K562 (cell line): Measurements from ENCODE around the gene MAD1L1. TPM values are rescaled to one million over a fixed set of nuclear protein-coding genes. Genes with fewer than 3 reads are reported as not detected.
A peak's percentile ranks its signal among the peaks of the same experiment; 100 is the strongest.

Experiments used
- ATAC-seq: fragments of 200-7000 bp; cut with Tn5 transposase; 3 replicates; pipeline ENCODE4 v1.9.1; 2020; ENCODE audit warnings: moderate library complexity
- BruUV-seq: library from RNA; stranded (reverse); fragments of 400-500 nt; replicated peaks from 2 replicates; lab custom pipeline; 2021; lab: Mats Ljungman, UMichigan
- CTCF ChIA-PET: fragments of 300-600 bp; formaldehyde crosslinking; extraction: SDS; loops from one replicate; lab custom pipeline; 2021; ENCODE audit warnings: low intra/inter-chr PET ratio; lab: Yijun Ruan, JAX
- POLR2A ChIA-PET: fragments of 300-600, 350-650 bp; sonication (Branson Sonifier 250); formaldehyde crosslinking; extraction: SDS; loops from one replicate; lab custom pipeline; 2021; ENCODE audit warnings: antibody characterized with exemption, inconsistent platforms; lab: Yijun Ruan, JAX
- DNase-seq, 4 experiments: peaks; one replicate each; pipeline versions ENCODE4 v3.0.0 to v3.0.0-alpha.2; 2011 to 2018; ENCODE audit warnings: low spot score in 3 of 4, mixed read lengths in 3 of 4; ENCODE audit errors: extremely low read depth in 1 of 4
- FAIRE-seq: peaks from 2 replicates; lab custom pipeline; 2011; peaks lifted over from hg19 to GRCh38; lab: Jason Lieb, UNC
- H2AFZ ChIP-seq: 2 replicates; pipeline ENCODE4 v1.6.0; 2011; ENCODE audit warnings: low read depth, low read length, control low read depth, inconsistent platforms
- H3K27ac ChIP-seq: fragments of 200-600 bp; 3 replicates; pipeline ENCODE4 v1.8.0; 2011; ENCODE audit warnings: low read depth, mild to moderate bottlenecking, control low read depth, inconsistent platforms, low read length, moderate library complexity, mixed read lengths; ENCODE audit errors: extremely low read depth
- H3K27me3 ChIP-seq, 2 experiments: fragments of 300-600 bp in 1 of 2; 2 replicates in 1 of 2; 3 replicates in 1 of 2; pipeline versions ENCODE4 v1.6.0 to v1.8.0; 2011; ENCODE audit warnings: inconsistent platforms in 2 of 2, low read length in 2 of 2, mild to moderate bottlenecking in 1 of 2, mixed read lengths in 1 of 2, moderate library complexity in 1 of 2; ENCODE audit not compliant: control insufficient read depth in 2 of 2, insufficient read depth in 2 of 2
- H3K36me3 ChIP-seq: fragments of 300-600 bp; 3 replicates; pipeline ENCODE4 v1.8.0; 2011; ENCODE audit warnings: mild to moderate bottlenecking, low read length, inconsistent platforms; ENCODE audit not compliant: control insufficient read depth, insufficient read depth
- H3K4me1 ChIP-seq, 2 experiments: fragments of 200-600 bp in 1 of 2; replicated peaks in 1 of 2; 2 replicates in 1 of 2; 3 replicates in 1 of 2; pipeline versions ENCODE4 v1.5.1 to v1.8.0; 2011; ENCODE audit warnings: inconsistent platforms in 2 of 2, low read length in 2 of 2, mild to moderate bottlenecking in 1 of 2, mixed read lengths in 1 of 2, moderate library complexity in 1 of 2; ENCODE audit not compliant: control insufficient read depth in 2 of 2, insufficient read depth in 2 of 2
- H3K4me2 ChIP-seq: 2 replicates; pipeline ENCODE4 v1.6.1; 2011; ENCODE audit warnings: low read length, control low read depth, inconsistent platforms, mixed read lengths; ENCODE audit not compliant: insufficient read depth
- H3K4me3 ChIP-seq: fragments of 200-600 bp; sonication (generic), shearing (Covaris generic); 2 replicates; pipeline ENCODE4 v1.5.1; 2016; ENCODE audit warnings: control low read depth, inconsistent platforms
- H3K79me2 ChIP-seq: fragments of 200-600 bp; 3 replicates; pipeline ENCODE4 v1.8.0; 2011; ENCODE audit warnings: low read length, inconsistent platforms; ENCODE audit not compliant: control insufficient read depth, insufficient read depth
- H3K9ac ChIP-seq, 2 experiments: 2 replicates each; pipeline versions ENCODE4 v1.6.0 to v1.6.1; 2011; ENCODE audit warnings: low read depth in 2 of 2, low read length in 2 of 2, control low read depth in 1 of 2, inconsistent platforms in 1 of 2, mild to moderate bottlenecking in 1 of 2, mixed read lengths in 1 of 2; ENCODE audit not compliant: insufficient read depth in 1 of 2
- H3K9me1 ChIP-seq: one replicate; pipeline ENCODE4 v1.6.0; 2011; ENCODE audit warnings: inconsistent platforms, mild to moderate bottlenecking, low read length, moderate library complexity; ENCODE audit not compliant: control insufficient read depth, insufficient read depth
- H3K9me3 ChIP-seq: replicated peaks from 2 replicates; pipeline ENCODE4 v1.5.1; 2011; ENCODE audit warnings: low read depth, low read length, inconsistent platforms; ENCODE audit not compliant: control insufficient read depth, insufficient read depth
- H4K20me1 ChIP-seq: replicated peaks from 2 replicates; pipeline ENCODE4 v1.6.1; 2011; ENCODE audit warnings: low read length, inconsistent platforms, mixed read lengths; ENCODE audit not compliant: control insufficient read depth, insufficient read depth
- JUND ChIP-seq, 2 experiments: IDR thresholded peaks; 2 replicates in 1 of 2; 3 replicates in 1 of 2; pipeline ENCODE4 v1.6.1; 2011; ENCODE audit warnings: borderline replicate concordance in 2 of 2, low read depth in 2 of 2, low read length in 2 of 2, improper control_type of control experiment in 1 of 2, missing biosample characterization in 1 of 2, missing genetic modification characterization in 1 of 2, missing genetic modification reagents in 1 of 2
- RBM22 ChIP-seq: fragments of 200-400 bp; formaldehyde crosslinking; IDR thresholded peaks from 2 replicates; pipeline ENCODE4 v1.6.1; 2018; ENCODE audit warnings: low read length, low read depth; ENCODE audit not compliant: poor library complexity, severe bottlenecking
- TAF15 ChIP-seq: fragments of 200-400 bp; formaldehyde crosslinking; IDR thresholded peaks from 2 replicates; pipeline ENCODE4 v1.6.1; 2017; ENCODE audit warnings: mild to moderate bottlenecking, low read depth, low read length, moderate library complexity
- WGBS: fragments of 100-300 bp; shearing (Covaris generic); methylation state at CpG from one replicate; pipeline ENCODE4 v1.1.6; 2016; ENCODE audit warnings: low coverage, mixed read lengths; ENCODE audit not compliant: insufficient coverage; ENCODE audit errors: missing lambda C conversion rate; 5-methylcytosine and 5-hydroxymethylcytosine counted together
- in situ Hi-C: fragments of 300-500 bp; cut with MboI; formaldehyde crosslinking; loops from 4 replicates; pipeline ENCODE4 v1.15.0; 2018; ENCODE audit warnings: inconsistent platforms, mixed read lengths
- intact Hi-C: fragments of 100-400 bp; cut with micrococcal nuclease; formaldehyde crosslinking; loops from 2 replicates; pipeline ENCODE4 v1.14.2; 2022
- polyA plus RNA-seq, 8 experiments: library from polyadenylated mRNA; depleted of rRNA in 4 of 8; stranded (reverse) in 5 of 8; unstranded in 3 of 8; fragments of >200 nt; fragmentation: Nextera tagmentation in 2 of 8; fragmentation: Illumina TruSeq in 1 of 8; extraction: Ambion mirVana in 2 of 8; extraction: Trizol in 1 of 8; gene quantifications; 2 replicates each; pipeline versions ENCODE4 v1.2.1 to v1.2.3, GENCODE V29; 2011 to 2014; ENCODE audit warnings: inconsistent platforms in 1 of 8, missing spikeins in 1 of 8
- total RNA-seq, 7 experiments: library from RNA; depleted of rRNA in 6 of 7; stranded (reverse); fragments of >200 nt in 6 of 7; fragmentation: Illumina TruSeq in 2 of 7; extraction: Trizol in 2 of 7; gene quantifications; 2 replicates each; pipeline versions ENCODE4 v1.2.1 to v1.2.3, GENCODE V29; 2011 to 2021; ENCODE audit warnings: low replicate concordance in 1 of 7

Gene MAD1L1
- total and polyA plus RNA-seq, 9 of the 15 experiments (the other 6 are each of a cell fraction or from before 2014, with no cell fraction given): 1.7 to 89.7 (median 18.0) TPM

DNA sequence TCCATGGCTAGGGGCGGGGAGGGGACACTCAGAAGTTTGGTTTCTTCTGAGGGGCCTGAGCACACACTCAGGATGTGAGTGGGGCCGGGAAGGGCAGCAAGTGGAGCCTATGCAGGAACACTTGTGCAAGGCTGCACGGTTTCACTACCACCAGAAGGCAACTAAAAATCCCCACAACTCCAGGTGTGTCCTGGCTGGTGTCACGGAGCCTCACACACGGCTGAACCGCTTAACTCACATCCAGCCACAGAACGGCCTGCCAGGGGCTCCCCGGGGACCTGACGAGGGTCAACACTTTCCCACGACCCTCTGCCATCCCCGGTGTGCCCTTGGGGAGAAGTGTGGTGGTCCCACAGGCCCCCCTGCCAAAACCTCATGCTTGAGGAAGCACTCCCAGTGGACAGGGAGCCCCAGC is 388.8 kb downstream of the MAD1L1 start:
- no peak for FAIRE-seq
- 83% methylated on average over 11 of the region's 11 CpGs for WGBS
- H3K9me1 ChIP-seq: no peaks in the 10 kb centered on the region
- H4K20me1 ChIP-seq: 0 out of 2 replicates have a peak, but pooled peaks cover 3% of the 10 kb centered on the region
- H3K27me3 ChIP-seq: no peaks in the 10 kb centered on the region
- in situ Hi-C loops: no loop called here
- no peaks in the 10 kb centered on the region for H3K9me3 ChIP-seq
- H3K4me1 ChIP-seq: peaks cover 0 to 68% of the 10 kb centered on the region in 2 experiments; a peak in 2 of 5 replicates
- peaks cover 20% of the 10 kb centered on the region; the same call in 2 of the 3 replicates for H3K36me3 ChIP-seq
- ATAC-seq: no peak
- H3K9ac ChIP-seq: peak overlapping the region in 1 of 2 experiments; percentile 35; a peak in 2 of 4 replicates
- H3K4me3 ChIP-seq: no peak overlapping the region
- POLR2A ChIA-PET: interaction anchor here (2.6 kb wide), 1 partner anchor 12 kb away, joined by 11 read pairs; no protein-coding TSS in a partner anchor
- no TSS peak for BruUV-seq
- H3K27ac ChIP-seq: no peak overlapping the region
- no peaks in the 10 kb centered on the region; the same call in 2 of the 3 replicates for H3K79me2 ChIP-seq
- no peak for DNase-seq
- no peak overlapping the region for H3K4me2 ChIP-seq
- intact Hi-C loops: no loop called here
- CTCF ChIA-PET: no interaction called here
- no peak overlapping the region for H2AFZ ChIP-seq
- no peak for TF ChIP-seq JUND (IDR thresholded peaks at IDR 0.05; ENCODE audit: borderline replicate concordance, low read depth, low read length)
- TF ChIP-seq JUND (tag; IDR thresholded peaks at IDR 0.05; ENCODE audit: borderline replicate concordance, low read depth, low read length): no peak
- TF ChIP-seq RBM22: peak; percentile 50
- TF ChIP-seq TAF15: 0 out of 2 replicates have a peak, but pooled peaks have one; percentile 6
